Neural cell (in vitro differentiated cells): ENCODE results near the gene ASB18. TPM values are rescaled to one million over a fixed set of nuclear protein-coding genes. Genes with fewer than 3 reads are reported as not detected.

ENCODE experiments used
- H2AFZ ChIP-seq: fragments of 200-600, 300-800 bp; sonication (generic), shearing (Covaris generic); 2 replicates; pipeline ENCODE4 v1.6.0; 2014; ENCODE audit warnings: low read depth, mild to moderate bottlenecking, antibody characterized with exemption, low read length, moderate library complexity
- H3F3A ChIP-seq: fragments of 200-600 bp; shearing (Covaris generic); 2 replicates; pipeline ENCODE4 v1.6.1; 2016; ENCODE audit warnings: mild to moderate bottlenecking, moderate library complexity, mixed read lengths, antibody characterized with exemption, low read length; ENCODE audit not compliant: insufficient read depth, poor library complexity, severe bottlenecking
- H3K27ac ChIP-seq: fragments of 200-600, 300-800 bp; sonication (generic), shearing (Covaris generic); 2 replicates; pipeline ENCODE4 v1.5.1; 2014; ENCODE audit warnings: mild to moderate bottlenecking, low read length, moderate library complexity
- H3K27me3 ChIP-seq: fragments of 300-800, 200-600 bp; sonication (generic), shearing (Covaris generic); 2 replicates; pipeline ENCODE4 v1.6.0; 2014; ENCODE audit warnings: mild to moderate bottlenecking, low read depth, low read length, moderate library complexity; ENCODE audit not compliant: insufficient read depth
- H3K36me3 ChIP-seq: fragments of 300-800, 200-600 bp; sonication (generic), shearing (Covaris generic); 2 replicates; pipeline ENCODE4 v1.5.1; 2014; ENCODE audit warnings: mild to moderate bottlenecking, antibody characterized with exemption, low read length, moderate library complexity; ENCODE audit not compliant: insufficient read depth
- H3K4me2 ChIP-seq: fragments of 300-800, 200-600 bp; sonication (generic), shearing (Covaris generic); 2 replicates; pipeline ENCODE4 v1.6.0; 2014; ENCODE audit warnings: mild to moderate bottlenecking, low read length
- H3K4me3 ChIP-seq: fragments of 300-800, 200-600 bp; sonication (generic), shearing (Covaris generic); 2 replicates; pipeline ENCODE4 v1.5.1; 2014; ENCODE audit warnings: mild to moderate bottlenecking, low read length, moderate library complexity
- H3K79me2 ChIP-seq: fragments of 200-600 bp; shearing (Covaris generic); replicated peaks from 2 replicates; pipeline ENCODE4 v1.6.0; 2014; ENCODE audit warnings: mild to moderate bottlenecking, low read length, moderate library complexity; ENCODE audit not compliant: insufficient read depth
- H3K9ac ChIP-seq: fragments of 300-800, 200-600 bp; sonication (generic), shearing (Covaris generic); 2 replicates; pipeline ENCODE4 v1.6.1; 2016; ENCODE audit warnings: mild to moderate bottlenecking, low read length, mixed read lengths
- H3K9me2 ChIP-seq: fragments of 200-600 bp; shearing (Covaris generic); 2 replicates; pipeline ENCODE4 v1.6.1; 2016; ENCODE audit warnings: mild to moderate bottlenecking, low read length, mixed read lengths; ENCODE audit not compliant: insufficient read depth
- H3K9me3 ChIP-seq: fragments of 200-600, 300-800 bp; sonication (generic), shearing (Covaris generic); 2 replicates; pipeline ENCODE4 v1.6.1; 2016; ENCODE audit warnings: mild to moderate bottlenecking, mixed run types, low read length, moderate library complexity, mixed read lengths
- H4K20me1 ChIP-seq: fragments of 200-600 bp; shearing (Covaris generic); 2 replicates; pipeline ENCODE4 v1.6.1; 2016; ENCODE audit warnings: mild to moderate bottlenecking, mixed run types; ENCODE audit not compliant: insufficient read depth
- EP300 ChIP-seq: fragments of 450-650 bp; conservative IDR thresholded peaks from 2 replicates; pipeline ENCODE4 v1.6.1; 2014; ENCODE audit warnings: antibody characterized with exemption, mild to moderate bottlenecking, moderate library complexity; ENCODE audit not compliant: poor library complexity, severe bottlenecking
- EZH2 ChIP-seq: fragments of 200-600, 300-800 bp; shearing (Covaris generic), sonication (generic); IDR thresholded peaks from 2 replicates; pipeline ENCODE4 v1.6.1; 2014; ENCODE audit warnings: antibody characterized with exemption, low read length, borderline replicate concordance, mild to moderate bottlenecking; ENCODE audit not compliant: insufficient read depth, poor library complexity, severe bottlenecking
- MXI1 ChIP-seq: fragments of 450-650 bp; conservative IDR thresholded peaks from 2 replicates; pipeline ENCODE4 v1.6.1; 2014; ENCODE audit warnings: antibody characterized with exemption, mild to moderate bottlenecking; ENCODE audit not compliant: poor library complexity, severe bottlenecking
- POLR2AphosphoS5 ChIP-seq: IDR thresholded peaks from 2 replicates; pipeline ENCODE4 v1.6.1; 2012
- RAD21 ChIP-seq: fragments of 450-650 bp; conservative IDR thresholded peaks from 2 replicates; pipeline ENCODE4 v1.6.1; 2014; ENCODE audit warnings: antibody characterized with exemption, mild to moderate bottlenecking, moderate library complexity
- REST ChIP-seq: IDR thresholded peaks from 2 replicates; pipeline ENCODE4 v1.6.1; 2012; ENCODE audit warnings: borderline replicate concordance
- SMC3 ChIP-seq: fragments of 450-650 bp; conservative IDR thresholded peaks from 2 replicates; pipeline ENCODE4 v1.6.1; 2014; ENCODE audit warnings: antibody characterized with exemption, mild to moderate bottlenecking, moderate library complexity; ENCODE audit not compliant: poor library complexity
- TAF1 ChIP-seq: IDR thresholded peaks from 2 replicates; pipeline ENCODE4 v1.6.1; 2012; ENCODE audit warnings: low read depth
- polyA plus RNA-seq: library from polyadenylated mRNA; depleted of rRNA; stranded (reverse); fragments of >200 nt; gene quantifications from 2 replicates; pipeline ENCODE4 v1.2.3, GENCODE V29; 2014
- TF ChIP-seq, protein P1 (sequence below): fragments of 450-650 bp; IDR thresholded peaks from 2 replicates; pipeline ENCODE4 v1.5.1; 2014; ENCODE audit warnings: antibody characterized with exemption, mild to moderate bottlenecking, moderate library complexity; ENCODE audit not compliant: poor library complexity, severe bottlenecking

ASB18 gene
- polyA plus RNA-seq, 1 donor from 2014 or later, result not detected

DNA sequence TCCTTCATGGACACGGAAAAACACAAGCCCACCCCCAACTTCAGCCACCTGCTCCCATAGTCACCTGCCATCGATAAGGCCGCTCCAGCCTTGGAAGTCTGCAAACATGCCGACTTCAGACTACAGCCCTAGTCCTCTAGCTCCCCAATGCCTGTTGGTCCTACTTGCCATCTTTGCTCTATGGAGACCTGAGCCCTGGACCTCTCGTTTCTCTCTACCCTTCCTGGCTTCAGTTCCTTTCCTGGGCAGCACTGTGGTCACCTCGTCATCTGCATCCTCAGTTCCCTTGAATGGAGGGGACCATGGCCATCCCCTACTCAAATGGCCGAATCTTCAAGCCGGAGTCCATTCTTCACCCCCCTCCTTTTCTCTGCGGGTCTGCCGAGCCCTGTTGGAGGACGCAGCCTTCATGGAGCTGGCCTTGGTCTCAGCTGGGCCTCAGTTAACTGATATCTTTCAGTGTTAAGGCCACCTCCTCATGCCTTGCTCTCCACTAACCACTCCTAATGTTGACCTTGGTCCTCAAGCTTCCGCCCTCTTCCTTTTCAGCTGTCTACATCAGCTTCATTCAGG, 48.4 kb downstream of the ASB18 start:
- no peak overlapping the region for H3K4me3 ChIP-seq
- no peaks in the 10 kb centered on the region for H3F3A ChIP-seq
- no peak overlapping the region for H2AFZ ChIP-seq
- H3K79me2 ChIP-seq, result no peaks in the 10 kb centered on the region
- H3K9me2 ChIP-seq, result no peaks in the 10 kb centered on the region
- no peaks in the 10 kb centered on the region for H3K9me3 ChIP-seq
- TF ChIP-seq MXI1 (no peak), SMC3 (no peak), EP300 (no peak), EZH2 (no peak), POLR2AphosphoS5 (no peak), RAD21 (no peak), REST (no peak), TAF1 (no peak)
- TF ChIP-seq, protein P1, sequence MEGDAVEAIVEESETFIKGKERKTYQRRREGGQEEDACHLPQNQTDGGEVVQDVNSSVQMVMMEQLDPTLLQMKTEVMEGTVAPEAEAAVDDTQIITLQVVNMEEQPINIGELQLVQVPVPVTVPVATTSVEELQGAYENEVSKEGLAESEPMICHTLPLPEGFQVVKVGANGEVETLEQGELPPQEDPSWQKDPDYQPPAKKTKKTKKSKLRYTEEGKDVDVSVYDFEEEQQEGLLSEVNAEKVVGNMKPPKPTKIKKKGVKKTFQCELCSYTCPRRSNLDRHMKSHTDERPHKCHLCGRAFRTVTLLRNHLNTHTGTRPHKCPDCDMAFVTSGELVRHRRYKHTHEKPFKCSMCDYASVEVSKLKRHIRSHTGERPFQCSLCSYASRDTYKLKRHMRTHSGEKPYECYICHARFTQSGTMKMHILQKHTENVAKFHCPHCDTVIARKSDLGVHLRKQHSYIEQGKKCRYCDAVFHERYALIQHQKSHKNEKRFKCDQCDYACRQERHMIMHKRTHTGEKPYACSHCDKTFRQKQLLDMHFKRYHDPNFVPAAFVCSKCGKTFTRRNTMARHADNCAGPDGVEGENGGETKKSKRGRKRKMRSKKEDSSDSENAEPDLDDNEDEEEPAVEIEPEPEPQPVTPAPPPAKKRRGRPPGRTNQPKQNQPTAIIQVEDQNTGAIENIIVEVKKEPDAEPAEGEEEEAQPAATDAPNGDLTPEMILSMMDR, result no peak
- H3K9ac ChIP-seq, result no peak overlapping the region
- H3K27me3 ChIP-seq, result no peaks in the 10 kb centered on the region
- H3K27ac ChIP-seq, result no peak overlapping the region
- no peaks in the 10 kb centered on the region for H4K20me1 ChIP-seq
- no peaks in the 10 kb centered on the region for H3K36me3 ChIP-seq
- H3K4me2 ChIP-seq, result no peak overlapping the region

DNA sequence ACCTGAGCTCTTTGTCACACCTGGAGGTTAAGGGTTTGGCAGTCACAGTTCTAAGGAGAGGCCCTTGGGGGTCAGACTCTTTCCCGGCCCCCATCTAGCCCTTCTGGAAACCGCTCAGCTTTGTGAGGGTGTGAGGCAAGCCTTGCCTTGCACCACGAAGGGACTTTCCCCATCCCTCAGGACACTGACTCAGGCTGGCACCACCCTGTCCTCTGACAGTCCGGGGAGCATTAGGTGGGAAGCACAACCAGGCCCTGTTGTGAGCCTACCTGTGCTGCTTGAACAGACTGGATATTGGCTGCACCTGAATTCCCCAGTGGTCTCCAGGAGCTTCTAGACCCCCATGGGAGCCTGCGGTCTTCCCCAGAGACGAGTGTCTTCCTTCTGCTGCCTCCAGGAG, 49.0 kb downstream of the ASB18 start:
- no peak overlapping the region for H3K9ac ChIP-seq
- TF ChIP-seq EP300 (no peak), EZH2 (no peak), SMC3 (no peak), TAF1 (no peak), MXI1 (no peak), POLR2AphosphoS5 (no peak), RAD21 (no peak), REST (no peak)
- TF ChIP-seq, protein P1, result no peak
- H3K27ac ChIP-seq, result no peak overlapping the region
- no peak overlapping the region for H2AFZ ChIP-seq
- no peak overlapping the region for H3K4me2 ChIP-seq
- H3K4me3 ChIP-seq, result no peak overlapping the region
- no peaks in the 10 kb centered on the region for H3K9me2 ChIP-seq
- no peaks in the 10 kb centered on the region for H3K9me3 ChIP-seq
- no peaks in the 10 kb centered on the region for H4K20me1 ChIP-seq
- H3K36me3 ChIP-seq, result no peaks in the 10 kb centered on the region
- no peaks in the 10 kb centered on the region for H3K79me2 ChIP-seq
- H3K27me3 ChIP-seq, result no peaks in the 10 kb centered on the region
- no peaks in the 10 kb centered on the region for H3F3A ChIP-seq
